Measurements from ENCODE around the gene DLGAP1.
A peak's percentile ranks its signal among the peaks of the same experiment; 100 is the strongest.
"Not testable (repeated sequence)": the region's sequence is repeated elsewhere in the genome, so short reads cannot be mapped to it uniquely, and the experiment has no call there.

The DLGAP1 gene

GRCh38 chr18:3669376-3669775, 785.7 kb downstream of the DLGAP1 start:
- DNase-seq: no peak

GRCh38 chr18:3667255-3668137, 787.6 kb downstream of the DLGAP1 start:
- no peak for DNase-seq

- DNase-seq: no peak
Measured at GRCh38 chr18:3666526-3667254, 788.4 kb downstream of the DLGAP1 start.

GRCh38 chr18:3665780-3666525, 789.2 kb downstream of the DLGAP1 start:
- DNase-seq: peak; percentile 89

- DNase-seq: no peak
Measured at GRCh38 chr18:3665204-3665603, 789.9 kb downstream of the DLGAP1 start.

GRCh38 chr18:3664563-3665178, 790.4 kb downstream of the DLGAP1 start:
- no peak for DNase-seq

GRCh38 chr18:3663870-3664512, 791.1 kb downstream of the DLGAP1 start:
- no peak for DNase-seq

- no peak for DNase-seq
Measured at GRCh38 chr18:3661989-3662388, 793.1 kb downstream of the DLGAP1 start.

- no peak for DNase-seq
Measured at GRCh38 chr18:3660739-3661515, 794.2 kb downstream of the DLGAP1 start.

- no peak for DNase-seq
Measured at GRCh38 chr18:3658529-3658928, 796.6 kb downstream of the DLGAP1 start.

GRCh38 chr18:3655254-3656050, 799.7 kb downstream of the DLGAP1 start:
- no peak for DNase-seq

GRCh38 chr18:3654442-3655253, 800.5 kb downstream of the DLGAP1 start:
- no peak for DNase-seq

GRCh38 chr18:3653851-3654441, 801.2 kb downstream of the DLGAP1 start:
- no peak for DNase-seq

GRCh38 chr18:3653263-3653850, 801.8 kb downstream of the DLGAP1 start:
- no peak for DNase-seq

GRCh38 chr18:3652380-3653262, 802.5 kb downstream of the DLGAP1 start:
- peak; percentile 64 for DNase-seq

- DNase-seq: no peak
Measured at GRCh38 chr18:3651266-3651665, 803.8 kb downstream of the DLGAP1 start.

GRCh38 chr18:3650521-3651042, 804.5 kb downstream of the DLGAP1 start:
- not testable (repeated sequence) for DNase-seq

Data from femur (tissue), 1 donor.